T-helper 1 cell treated with Interleukin-12 subunit alpha and Interleukin-12 subunit beta and Interleukin-4 antibody, amounts not matched to agents 30 ng/mL and 1 ng/mL, for 36 hours (primary cell): Measurements from ENCODE around the gene OR52W1. TPM values are rescaled to one million over a fixed set of nuclear protein-coding genes. Genes with fewer than 3 reads are reported as not detected.

Experiments used
- intact Hi-C: fragments of 100-400 bp; cut with micrococcal nuclease; formaldehyde crosslinking; loops from one replicate; pipeline ENCODE4 v1.15.1; 2024
- total RNA-seq: library from RNA; stranded (reverse); gene quantifications from 2 replicates; pipeline ENCODE4 v1.2.3, GENCODE V29; 2022

OR52W1 gene
- total RNA-seq: not detected in 2 replicates

GRCh38 chr11:6199174-6199810 lies at the start of gene OR52W1:
TSS of gene OR52W1 (plus strand) at chr11:6199224. CDS start at chr11:6199224, 0 bp downstream.
- intact Hi-C loops: no loop called here

DNA sequence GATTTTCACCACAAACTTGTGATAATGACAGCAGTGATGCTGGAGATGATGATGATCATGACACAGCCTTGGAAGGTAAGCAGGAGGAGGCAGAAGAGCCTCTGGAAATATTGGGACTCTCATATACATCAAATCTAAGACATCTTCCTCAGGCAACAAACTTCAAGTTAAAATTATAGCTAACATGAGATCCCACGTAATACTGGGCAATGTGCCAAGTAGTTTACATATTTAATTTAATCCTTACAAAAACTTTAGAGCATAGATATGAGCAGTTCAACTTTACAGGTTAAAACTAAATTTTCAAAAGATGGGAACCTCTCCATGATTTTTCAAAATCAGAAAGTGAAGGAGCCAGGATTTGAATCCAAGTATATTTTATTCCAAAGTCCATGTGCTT lies 47.9 kb upstream of the OR52W1 start:
- intact Hi-C loops: no loop called here

DNA sequence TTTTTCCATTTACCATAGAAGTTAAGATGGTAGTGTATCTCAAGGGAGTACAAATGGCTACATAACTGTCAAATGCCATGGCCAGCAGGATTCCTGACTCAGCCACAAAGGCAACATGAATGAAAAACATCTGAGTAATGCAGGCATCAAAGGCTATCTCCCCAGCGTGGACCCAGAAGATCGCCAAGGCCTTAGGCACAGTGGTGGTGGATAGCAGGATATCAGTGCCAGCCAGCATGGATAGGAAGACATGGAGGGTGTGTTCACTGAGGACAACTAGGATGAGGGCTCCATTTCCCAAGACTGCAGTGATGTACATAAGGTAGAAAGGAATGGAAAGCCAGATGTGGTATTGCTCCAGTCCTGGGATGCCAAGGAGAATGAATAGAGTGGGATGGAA lies 46.9 kb upstream of the OR52W1 start:
- intact Hi-C loops: no loop called here

GRCh38 chr11:6156628-6157359 lies 42.2 kb upstream of the OR52W1 start:
- intact Hi-C loops: no loop called here

DNA sequence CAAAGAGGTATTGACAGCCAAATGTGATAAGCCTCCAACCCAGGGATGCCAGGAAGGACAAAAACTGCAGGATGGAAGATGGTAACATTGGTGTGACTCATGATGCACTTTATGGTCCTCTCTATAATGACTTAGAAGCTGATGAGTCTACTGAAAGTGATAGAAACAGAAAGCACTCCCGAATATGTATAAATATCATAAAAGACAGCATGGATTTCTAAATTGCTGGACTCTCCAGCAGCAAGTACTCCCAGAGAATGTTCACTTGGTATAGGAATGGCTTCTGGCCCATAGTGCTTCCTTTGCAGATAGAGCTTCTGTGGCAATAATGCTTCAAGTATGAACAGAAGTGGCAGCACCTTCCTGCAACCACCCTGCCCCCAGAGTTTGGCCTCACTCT lies 28.8 kb upstream of the OR52W1 start, which contains the start of gene OR52B2:
OR52B2 (minus strand) TSS at position 101 of the 400 bp plus-strand sequence; CDS start at position 101, 0 bp downstream.
- intact Hi-C loops: no loop called here

DNA sequence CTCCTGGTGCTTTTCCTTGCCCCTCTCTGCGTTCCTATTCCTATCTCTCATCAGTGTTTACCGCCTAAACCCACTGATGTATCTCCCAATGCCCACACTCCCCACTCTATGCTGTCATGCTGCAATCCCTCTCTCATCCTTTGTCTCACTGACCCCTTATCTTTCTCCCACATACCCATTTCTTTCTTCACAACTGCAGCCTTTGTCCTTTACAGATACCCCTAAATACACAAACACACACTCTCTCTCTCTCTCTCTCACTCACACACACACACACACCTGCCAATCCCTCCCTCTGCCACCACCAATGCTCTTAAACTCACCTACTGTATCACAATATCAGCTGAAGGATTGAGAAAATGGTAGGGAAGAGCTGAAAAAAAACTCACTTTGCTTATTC lies 23.6 kb upstream of the OR52W1 start:
- intact Hi-C loops: no loop called here

GRCh38 chr11:6191742-6192141 lies 7.3 kb upstream of the OR52W1 start:
- intact Hi-C loops: no loop called here

- intact Hi-C loops: no loop called here
Measured at GRCh38 chr11:6194065-6194581, 4.9 kb upstream of the OR52W1 start.

GRCh38 chr11:6196396-6196795 lies 2.6 kb upstream of the OR52W1 start:
- intact Hi-C loops: no loop called here

DNA sequence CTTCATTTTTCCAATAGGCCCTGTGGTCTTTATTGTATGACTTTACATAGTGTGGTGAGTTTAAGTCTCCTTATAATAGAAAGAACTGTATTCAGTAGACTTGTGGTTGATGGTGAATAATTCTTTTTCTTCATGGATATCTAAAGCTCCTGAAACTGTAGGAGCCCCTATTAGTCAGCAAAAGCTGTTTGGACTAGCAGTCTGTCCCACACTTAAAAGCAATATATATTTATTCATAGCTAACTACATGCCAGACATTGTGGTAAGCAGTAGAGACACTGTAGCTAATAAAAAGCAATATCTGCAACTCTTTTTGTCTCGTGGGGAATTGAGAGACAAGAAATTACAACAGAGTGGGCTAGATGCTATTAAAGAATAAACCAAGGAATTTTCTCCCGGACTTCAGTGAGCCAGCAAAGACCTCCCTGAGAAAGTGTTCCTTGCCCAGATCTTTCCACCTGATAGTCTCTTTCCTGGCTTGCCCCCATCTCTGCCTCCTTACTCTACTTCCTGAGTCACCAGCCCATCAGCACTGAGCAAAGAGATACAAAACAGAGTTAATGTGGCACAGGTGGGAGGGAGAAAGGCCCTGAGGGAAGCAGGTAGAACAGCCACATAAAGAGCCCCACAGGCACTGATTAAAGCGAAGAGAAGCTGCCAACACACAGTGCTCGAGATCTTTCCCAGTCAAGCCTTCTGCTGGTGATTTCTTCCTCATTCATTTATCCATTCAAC lies 1.4 kb upstream of the OR52W1 start:
- intact Hi-C loops: no loop called here

DNA sequence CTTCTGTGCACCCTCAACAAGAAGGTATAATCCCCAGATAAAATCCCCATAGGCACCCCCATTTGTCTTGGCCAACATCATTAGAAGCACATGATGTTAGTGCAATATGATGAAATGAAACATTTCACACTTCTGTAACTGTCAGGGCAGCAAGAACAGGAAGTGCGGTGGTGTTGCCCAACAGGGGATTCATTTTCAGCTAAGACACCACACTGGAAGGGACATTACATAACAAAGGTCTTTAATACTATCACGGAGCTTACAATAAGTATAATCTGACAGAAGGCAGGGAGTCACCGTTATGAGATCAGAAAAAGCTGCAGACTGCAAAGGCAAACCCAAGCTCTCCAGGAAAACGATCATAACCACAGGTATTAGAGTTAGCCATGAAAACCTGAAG lies 2.0 kb downstream of the OR52W1 start:
- intact Hi-C loops: no loop called here

- intact Hi-C loops: no loop called here
Measured at GRCh38 chr11:6201481-6201880, 2.5 kb downstream of the OR52W1 start.

- intact Hi-C loops: loop anchor here (2.0 kb wide), 1 partner anchor 119 kb away; the partner anchor contains the start of gene CAVIN3
Measured at GRCh38 chr11:6202041-6202440, 3.0 kb downstream of the OR52W1 start.

GRCh38 chr11:6203327-6203726 lies 4.3 kb downstream of the OR52W1 start:
- intact Hi-C loops: loop anchor here (1.0 to 2.0 kb wide), 2 partner anchors 31 to 117 kb away; partner anchors contain the start of genes CAVIN3 and FHIP1B

- intact Hi-C loops: no loop called here
Measured at GRCh38 chr11:6204706-6205105, 5.7 kb downstream of the OR52W1 start.

- intact Hi-C loops: no loop called here
Measured at GRCh38 chr11:6205366-6205765, 6.3 kb downstream of the OR52W1 start, which contains the start of gene C11orf42. TSS of gene C11orf42 (plus strand) at chr11:6205557. CDS start at chr11:6205616, 59 bp downstream.

GRCh38 chr11:6206456-6207180 lies 7.6 kb downstream of the OR52W1 start:
- intact Hi-C loops: no loop called here

DNA sequence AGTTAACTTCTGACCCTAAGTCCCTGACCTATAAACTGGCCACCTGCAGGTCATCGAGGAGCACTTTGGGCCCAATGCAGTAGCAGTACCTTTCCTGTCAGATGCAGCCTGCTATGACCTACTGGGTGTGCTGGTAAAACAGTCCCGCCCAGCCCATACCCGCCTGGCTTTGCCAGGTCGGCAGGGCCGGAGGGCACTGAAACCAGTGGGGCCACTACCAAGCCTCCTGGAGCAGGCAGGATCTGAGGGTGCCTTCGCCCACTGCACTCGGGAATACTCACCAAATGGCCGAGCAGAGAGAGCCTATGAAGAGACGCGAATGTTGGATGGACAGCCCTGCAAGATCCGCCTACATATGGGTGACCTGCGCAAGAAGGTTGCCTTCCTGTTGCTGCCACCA lies 10.8 kb downstream of the OR52W1 start:
- intact Hi-C loops: no loop called here

GRCh38 chr11:6210274-6210955 lies 11.4 kb downstream of the OR52W1 start:
- intact Hi-C loops: no loop called here

- intact Hi-C loops: no loop called here
Measured at GRCh38 chr11:6214530-6214929, 15.5 kb downstream of the OR52W1 start.
